Ishikawa (cell line): ENCODE data around the gene SCAANT1.

ENCODE experiments used
- CEBPB ChIP-seq: IDR thresholded peaks from 2 replicates; pipeline ENCODE4 v1.6.1; 2012
- CREB1 ChIP-seq: IDR thresholded peaks from 2 replicates; pipeline ENCODE4 v1.6.1; 2012; ENCODE audit warnings: low read depth
- EGR1 ChIP-seq: IDR thresholded peaks from 2 replicates; pipeline ENCODE4 v1.6.1; 2012
- EP300 ChIP-seq: IDR thresholded peaks from 2 replicates; pipeline ENCODE4 v1.6.1; 2012; ENCODE audit warnings: borderline replicate concordance
- FOXM1 ChIP-seq: IDR thresholded peaks from 2 replicates; pipeline ENCODE4 v1.6.1; 2012; ENCODE audit warnings: low read depth, borderline replicate concordance
- NFIC ChIP-seq: IDR thresholded peaks from 2 replicates; pipeline ENCODE4 v1.6.1; 2012
- RAD21 ChIP-seq: IDR thresholded peaks from 2 replicates; pipeline ENCODE4 v1.6.1; 2012; ENCODE audit warnings: low read depth
- TAF1 ChIP-seq: IDR thresholded peaks from 2 replicates; pipeline ENCODE4 v1.6.1; 2012; ENCODE audit warnings: low read depth, mild to moderate bottlenecking
- TCF12 ChIP-seq: IDR thresholded peaks from 2 replicates; pipeline ENCODE4 v1.6.1; 2012; ENCODE audit warnings: low read depth
- TEAD4 ChIP-seq: IDR thresholded peaks from 2 replicates; pipeline ENCODE4 v1.6.1; 2012
- YY1 ChIP-seq: IDR thresholded peaks from 2 replicates; pipeline ENCODE4 v1.6.1; 2012; ENCODE audit warnings: low read depth
- ZBTB7A ChIP-seq: IDR thresholded peaks from 2 replicates; pipeline ENCODE4 v1.6.1; 2012; ENCODE audit warnings: low read depth
- TF ChIP-seq, protein P1 (sequence below): IDR thresholded peaks from 2 replicates; pipeline ENCODE4 v1.6.1; 2012
- TF ChIP-seq, protein P2 (sequence below): IDR thresholded peaks from 2 replicates; pipeline ENCODE4 v1.6.1; 2012; ENCODE audit warnings: low read depth, mild to moderate bottlenecking
- TF ChIP-seq, protein P3 (sequence below): IDR thresholded peaks from 2 replicates; pipeline ENCODE4 v1.6.1; 2012

SCAANT1 gene

DNA sequence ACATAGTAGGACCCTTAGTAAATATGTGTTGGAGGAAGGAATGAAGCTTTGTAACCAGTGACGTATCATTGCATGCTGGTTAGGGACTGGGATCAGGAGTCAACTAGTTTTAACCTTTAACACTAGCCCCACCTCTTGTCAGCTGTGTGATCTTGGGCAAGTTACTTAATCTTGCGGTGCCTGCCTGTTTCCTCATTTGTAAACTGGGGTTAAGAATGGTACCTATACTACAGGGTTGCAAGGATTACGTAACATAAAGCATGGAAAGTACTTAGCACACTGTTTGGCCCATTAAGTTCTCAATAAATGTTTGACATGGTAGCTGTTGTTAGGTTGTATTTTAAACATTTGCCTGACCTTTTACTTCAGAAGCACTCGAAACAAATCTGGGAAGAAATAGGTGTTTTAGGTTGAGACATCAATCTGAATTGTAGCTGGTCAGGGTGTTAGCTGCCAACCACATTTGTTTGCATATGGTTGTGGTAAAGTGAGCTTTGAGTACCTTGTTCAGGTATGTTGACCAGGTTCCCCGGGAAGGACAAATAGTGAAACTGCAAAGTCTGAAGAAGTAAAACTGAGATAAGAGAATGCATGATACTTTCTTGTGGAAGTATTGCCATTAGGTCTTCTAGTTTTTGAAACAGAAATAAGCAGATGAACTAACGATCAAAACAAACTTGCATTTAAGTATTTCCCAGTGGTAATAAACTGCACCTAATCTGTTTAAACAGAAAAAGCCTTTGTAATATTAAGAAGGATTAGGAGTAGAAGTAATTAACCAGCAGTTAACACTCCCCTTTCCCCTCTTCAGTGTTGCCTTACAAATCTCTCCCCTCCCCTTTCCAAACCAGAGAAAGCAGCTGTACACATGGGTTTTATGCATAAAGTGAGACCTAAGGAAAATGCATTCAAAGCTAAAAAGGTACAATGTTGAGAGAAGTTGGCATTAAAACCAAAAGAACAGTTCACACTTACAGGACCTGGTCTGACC lies 25.8 kb upstream of the SCAANT1 start:
- TF ChIP-seq NFIC, result no peak
- TF ChIP-seq, protein P1, sequence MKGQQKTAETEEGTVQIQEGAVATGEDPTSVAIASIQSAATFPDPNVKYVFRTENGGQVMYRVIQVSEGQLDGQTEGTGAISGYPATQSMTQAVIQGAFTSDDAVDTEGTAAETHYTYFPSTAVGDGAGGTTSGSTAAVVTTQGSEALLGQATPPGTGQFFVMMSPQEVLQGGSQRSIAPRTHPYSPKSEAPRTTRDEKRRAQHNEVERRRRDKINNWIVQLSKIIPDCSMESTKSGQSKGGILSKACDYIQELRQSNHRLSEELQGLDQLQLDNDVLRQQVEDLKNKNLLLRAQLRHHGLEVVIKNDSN, result no peak
- TF ChIP-seq CREB1, result no peak
- TF ChIP-seq TEAD4, result no peak
- no peak for TF ChIP-seq ZBTB7A
- no peak for TF ChIP-seq RAD21
- no peak for TF ChIP-seq EP300
- TF ChIP-seq CEBPB, result no peak
- TF ChIP-seq, protein P2, sequence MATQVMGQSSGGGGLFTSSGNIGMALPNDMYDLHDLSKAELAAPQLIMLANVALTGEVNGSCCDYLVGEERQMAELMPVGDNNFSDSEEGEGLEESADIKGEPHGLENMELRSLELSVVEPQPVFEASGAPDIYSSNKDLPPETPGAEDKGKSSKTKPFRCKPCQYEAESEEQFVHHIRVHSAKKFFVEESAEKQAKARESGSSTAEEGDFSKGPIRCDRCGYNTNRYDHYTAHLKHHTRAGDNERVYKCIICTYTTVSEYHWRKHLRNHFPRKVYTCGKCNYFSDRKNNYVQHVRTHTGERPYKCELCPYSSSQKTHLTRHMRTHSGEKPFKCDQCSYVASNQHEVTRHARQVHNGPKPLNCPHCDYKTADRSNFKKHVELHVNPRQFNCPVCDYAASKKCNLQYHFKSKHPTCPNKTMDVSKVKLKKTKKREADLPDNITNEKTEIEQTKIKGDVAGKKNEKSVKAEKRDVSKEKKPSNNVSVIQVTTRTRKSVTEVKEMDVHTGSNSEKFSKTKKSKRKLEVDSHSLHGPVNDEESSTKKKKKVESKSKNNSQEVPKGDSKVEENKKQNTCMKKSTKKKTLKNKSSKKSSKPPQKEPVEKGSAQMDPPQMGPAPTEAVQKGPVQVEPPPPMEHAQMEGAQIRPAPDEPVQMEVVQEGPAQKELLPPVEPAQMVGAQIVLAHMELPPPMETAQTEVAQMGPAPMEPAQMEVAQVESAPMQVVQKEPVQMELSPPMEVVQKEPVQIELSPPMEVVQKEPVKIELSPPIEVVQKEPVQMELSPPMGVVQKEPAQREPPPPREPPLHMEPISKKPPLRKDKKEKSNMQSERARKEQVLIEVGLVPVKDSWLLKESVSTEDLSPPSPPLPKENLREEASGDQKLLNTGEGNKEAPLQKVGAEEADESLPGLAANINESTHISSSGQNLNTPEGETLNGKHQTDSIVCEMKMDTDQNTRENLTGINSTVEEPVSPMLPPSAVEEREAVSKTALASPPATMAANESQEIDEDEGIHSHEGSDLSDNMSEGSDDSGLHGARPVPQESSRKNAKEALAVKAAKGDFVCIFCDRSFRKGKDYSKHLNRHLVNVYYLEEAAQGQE, result no peak
- no peak for TF ChIP-seq TAF1
- TF ChIP-seq, protein P3, sequence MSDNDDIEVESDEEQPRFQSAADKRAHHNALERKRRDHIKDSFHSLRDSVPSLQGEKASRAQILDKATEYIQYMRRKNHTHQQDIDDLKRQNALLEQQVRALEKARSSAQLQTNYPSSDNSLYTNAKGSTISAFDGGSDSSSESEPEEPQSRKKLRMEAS, result no peak
- no peak for TF ChIP-seq EGR1
- no peak for TF ChIP-seq YY1
- TF ChIP-seq FOXM1, result no peak
- TF ChIP-seq TCF12, result no peak

DNA sequence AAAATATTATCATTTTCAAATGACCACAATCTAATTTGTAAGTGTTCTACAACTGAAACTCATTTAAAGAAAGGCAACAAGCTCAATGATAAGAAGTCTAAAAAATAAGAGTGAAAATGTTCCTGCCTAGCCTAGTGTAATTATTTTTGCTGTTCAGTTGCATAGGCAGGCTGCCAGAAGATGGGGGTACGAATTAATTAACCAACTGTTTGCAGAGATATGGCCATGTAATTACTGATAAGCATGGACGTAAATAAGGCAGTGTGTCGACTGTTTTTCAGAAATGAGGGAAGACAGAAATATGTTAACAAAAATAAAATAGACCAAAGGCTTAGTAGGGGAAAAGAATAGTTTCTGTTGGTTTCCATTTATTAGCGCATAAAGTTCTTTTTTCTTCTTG lies 24.7 kb upstream of the SCAANT1 start:
- TF ChIP-seq EGR1 (no peak), ZBTB7A (no peak), NFIC (no peak), TCF12 (no peak), TEAD4 (no peak), CREB1 (no peak), FOXM1 (no peak), RAD21 (no peak), TAF1 (no peak), CEBPB (no peak), YY1 (no peak), EP300 (no peak)
- TF ChIP-seq, protein P1, result no peak
- TF ChIP-seq, protein P3, result no peak
- TF ChIP-seq, protein P2, result no peak

DNA sequence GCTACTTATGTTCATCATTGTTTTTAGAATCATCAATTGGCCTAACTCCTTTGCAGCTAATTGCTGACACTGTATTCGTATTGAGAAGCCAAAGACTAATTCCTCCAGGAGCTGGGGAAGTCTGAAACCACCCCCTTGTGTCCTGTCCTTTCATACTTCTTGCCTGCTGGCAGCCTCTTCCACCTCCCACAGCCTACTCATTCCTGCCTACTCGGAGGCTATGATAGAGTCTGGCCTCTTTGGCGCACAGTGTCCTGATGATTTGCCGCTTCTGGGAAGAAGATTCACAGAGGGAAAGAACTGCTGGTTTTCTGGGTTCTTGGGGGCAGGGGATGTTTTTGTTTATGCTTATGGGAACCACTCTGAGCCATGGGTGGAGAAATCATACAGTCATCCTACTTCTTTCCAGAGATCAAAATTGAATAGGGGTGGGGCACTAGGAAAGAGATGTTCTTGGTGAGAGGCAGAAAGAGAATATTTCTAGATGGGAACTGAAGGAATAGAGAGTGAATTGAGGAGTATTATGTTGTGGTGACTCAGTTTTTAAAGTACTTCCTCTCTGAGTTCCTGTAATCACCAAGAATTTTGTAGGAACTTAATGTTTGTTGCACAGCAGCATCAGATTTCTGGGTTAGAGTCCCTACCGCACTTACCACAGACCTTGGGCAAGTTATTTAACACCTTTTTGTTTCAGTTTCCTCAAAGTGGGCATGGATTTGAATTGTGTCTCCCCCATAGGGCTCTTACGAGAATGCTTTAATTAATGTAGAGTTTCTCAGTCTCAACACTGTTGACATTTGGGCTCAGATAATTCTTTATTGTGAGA lies 22.1 kb upstream of the SCAANT1 start:
- TF ChIP-seq FOXM1, result no peak
- TF ChIP-seq, protein P1, result no peak
- no peak for TF ChIP-seq RAD21
- no peak for TF ChIP-seq EGR1
- no peak for TF ChIP-seq NFIC
- TF ChIP-seq TCF12, result no peak
- TF ChIP-seq, protein P3, result no peak
- TF ChIP-seq TAF1, result no peak
- no peak for TF ChIP-seq ZBTB7A
- no peak for TF ChIP-seq YY1
- TF ChIP-seq EP300, result no peak
- TF ChIP-seq, protein P2, result no peak
